ENCODE data around the gene CDH1. TPM values are rescaled to one million over a fixed set of nuclear protein-coding genes. Genes with fewer than 3 reads are reported as not detected.

CDH1 gene
- total RNA-seq, 2 experiments from 2014 or later: not detected

- Mint-ChIP-seq H3K4me3 (no peak overlapping the region), H3K27me3 (ENCODE audit: low read depth) (no peaks in the 10 kb centered on the region), H3K9me3 (ENCODE audit: insufficient read depth) (no peaks in the 10 kb centered on the region), H3K27ac (no peak overlapping the region), H3K36me3 (ENCODE audit: low read depth) (peaks cover 10% of the 10 kb centered on the region), H3K4me1 (ENCODE audit: low read depth) (no peaks in the 10 kb centered on the region)
- ChIA-PET POLR2A (no interaction called here), CTCF (no interaction called here)
- ATAC-seq (no peak), DNase-seq (no peak)
Observed at GRCh38 chr16:68883685-68884084, 146.6 kb downstream of the CDH1 start.

GRCh38 chr16:68884401-68884800 is 147.3 kb downstream of the CDH1 start:
- H3K9me3 Mint-ChIP-seq (ENCODE audit: insufficient read depth): no peaks in the 10 kb centered on the region
- ChIA-PET POLR2A (no interaction called here), CTCF (no interaction called here)
- DNase-seq: no peak
- no peak overlapping the region for H3K27ac Mint-ChIP-seq
- H3K4me1 Mint-ChIP-seq (ENCODE audit: low read depth): no peaks in the 10 kb centered on the region
- H3K4me3 Mint-ChIP-seq: no peak overlapping the region
- H3K27me3 Mint-ChIP-seq (ENCODE audit: low read depth): no peaks in the 10 kb centered on the region
- ATAC-seq: no peak
- H3K36me3 Mint-ChIP-seq (ENCODE audit: low read depth): peaks cover 10% of the 10 kb centered on the region

Other genes with a start within 250 kb of the CDH1 start
- gene ZFP90, start 198.0 kb upstream of the CDH1 start, total RNA-seq: 10 to 100 TPM; 32.1 to 33.6 TPM
- not detected for gene CDH3, start 92.0 kb upstream of the CDH1 start, total RNA-seq
- gene TANGO6, start 106.2 kb downstream of the CDH1 start, total RNA-seq: 10 to 100 TPM; 21.4 to 23.6 TPM